ENCODE data around the gene MS4A8. TPM values are rescaled to one million over a fixed set of nuclear protein-coding genes. Genes with fewer than 3 reads are reported as not detected.

Gene MS4A8
- total and polyA plus RNA-seq, 2 of the 4 experiments (the other 2 are of a cell fraction) = not detected

DNA sequence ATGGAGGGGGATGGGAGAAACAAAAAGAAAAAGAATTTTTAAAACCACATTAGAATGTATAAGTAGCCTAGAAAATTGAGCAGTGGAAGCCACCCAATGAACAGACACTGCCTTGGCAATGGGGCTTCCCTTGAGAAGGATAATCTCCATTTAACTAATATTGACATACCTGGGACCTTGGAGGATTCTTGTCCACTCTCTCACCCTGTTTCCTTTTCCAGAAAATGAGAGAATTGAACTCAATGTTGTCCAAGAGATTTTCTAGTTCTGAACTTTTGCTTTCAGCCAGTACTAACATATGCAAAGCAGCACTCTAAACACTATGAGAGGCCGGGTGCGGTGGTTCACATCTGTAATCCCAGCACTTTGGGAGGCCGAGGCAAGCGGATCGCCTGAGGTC is 524 bp downstream of the MS4A8 start:
- Histone ChIP-seq H3K36me3 (ENCODE audit: control insufficient read depth, insufficient read depth, low read length) (no peaks in the 10 kb centered on the region), H3K4me1 (ENCODE audit: control insufficient read depth, insufficient read depth, low read length) (no peaks in the 10 kb centered on the region), H4K20me1 (ENCODE audit: insufficient read depth, low read length) (no peaks in the 10 kb centered on the region), H3K9me3 (ENCODE audit: control insufficient read depth, insufficient read depth, low read length) (no peaks in the 10 kb centered on the region), H4K91ac (ENCODE audit: insufficient read depth, low read depth, low read length) (no peak overlapping the region), H3K27ac (ENCODE audit: insufficient read depth, low read length) (no peak overlapping the region), H3K23ac (ENCODE audit: low read depth, low read length) (no peak overlapping the region), H2AFZ (replicated peaks; ENCODE audit: low read length, poor library complexity) (no peak overlapping the region), H3K27me3 (ENCODE audit: control insufficient read depth, insufficient read depth, low read length) (no peaks in the 10 kb centered on the region), H2BK15ac (ENCODE audit: low read depth, low read length) (no peak overlapping the region), H4K5ac (ENCODE audit: low read depth, low read length) (no peak overlapping the region), H3K4me3 (ENCODE audit: insufficient read depth, low read depth, low read length) (no peak overlapping the region), H2AK5ac (ENCODE audit: low read depth, low read length) (no peak overlapping the region), H3K14ac (replicated peaks; ENCODE audit: low read depth, low read length) (no peak overlapping the region), H2AK9ac (replicated peaks; ENCODE audit: low read depth, low read length, poor library complexity) (no peak overlapping the region), H3K9me1 (ENCODE audit: insufficient read depth, low read length) (no peaks in the 10 kb centered on the region), H3K18ac (ENCODE audit: low read depth, low read length) (no peak overlapping the region), H3K79me1 (ENCODE audit: low read depth in 1 of 2, low read length in 2 of 2) (no peaks in the 10 kb centered on the region), H3K4me2 (ENCODE audit: low read depth, low read length) (no peak overlapping the region), H4K8ac (ENCODE audit: low read depth in 2 of 2, low read length in 2 of 2) (no peak overlapping the region), H2BK5ac (ENCODE audit: low read depth, low read length, poor library complexity, severe bottlenecking) (no peak overlapping the region), H3K9ac (ENCODE audit: low read depth, low read length) (no peak overlapping the region), H3K4ac (ENCODE audit: low read depth, low read length) (no peak overlapping the region), H2BK120ac (ENCODE audit: low read depth, low read length) (no peak overlapping the region), H2BK20ac (ENCODE audit: low read depth, low read length) (no peak overlapping the region), H3K56ac (ENCODE audit: extremely low read depth, insufficient read depth, low read length) (no peak overlapping the region)
- BruUV-seq (replicated peaks) = no TSS peak
- intact Hi-C loops (cut with micrococcal nuclease) (no loop called here), in situ Hi-C loops (cut with MboI; ENCODE audit: low sequenced_read_pairs) (no loop called here), dilution Hi-C loops (cut with HindIII; ENCODE audit: low sequenced_read_pairs, unreplicated experiment) (no loop called here)
- ATAC-seq (ENCODE audit: low read depth) (no peak), DNase-seq (no peak)
- ChIA-PET CTCF (no interaction called here), POLR2A (ENCODE audit: unreplicated experiment) (no interaction called here)
- WGBS, 2 experiments (ENCODE audit: extremely low coverage in 2 of 2, insufficient read length in 1 of 2) = no CpG with 5 or more reads among the region's 5 CpGs
- TF ChIP-seq CHD1 (IDR thresholded peaks at IDR 0.05; ENCODE audit: low read depth, low read length) = no peak
- TF ChIP-seq CEBPB (IDR thresholded peaks at IDR 0.05; ENCODE audit: low read depth, low read length) = no peak
- no peak for TF ChIP-seq RFX5 (IDR thresholded peaks at IDR 0.05; ENCODE audit: low read depth, low read length)
- TF ChIP-seq RAD21 (IDR thresholded peaks at IDR 0.05; ENCODE audit: low read length) = no peak
- TF ChIP-seq MXI1 (IDR thresholded peaks at IDR 0.05; ENCODE audit: borderline replicate concordance, low read depth, low read length) = no peak
- no peak for TF ChIP-seq FOS (IDR thresholded peaks at IDR 0.05; ENCODE audit: low read depth, low read length)
- no peak for TF ChIP-seq MAZ (IDR thresholded peaks at IDR 0.05; ENCODE audit: borderline replicate concordance, low read depth, low read length)
- TF ChIP-seq USF2 (IDR thresholded peaks at IDR 0.05; ENCODE audit: low read depth, low read length) = no peak
- TF ChIP-seq BHLHE40 (IDR thresholded peaks at IDR 0.05; ENCODE audit: low read depth, low read length) = no peak
- no peak for TF ChIP-seq CTCF (conservative IDR thresholded peaks at IDR 0.05; ENCODE audit: low read depth, low read length)
- TF ChIP-seq SMC3 (IDR thresholded peaks at IDR 0.05; ENCODE audit: low read depth, low read length) = no peak
- TF ChIP-seq POLR2A (IDR thresholded peaks at IDR 0.05; ENCODE audit: low read depth, low read length) = no peak
- TF ChIP-seq RCOR1 (IDR thresholded peaks at IDR 0.05; ENCODE audit: insufficient replicate concordance, low read length) = no peak
- no peak for TF ChIP-seq ELK1 (IDR thresholded peaks at IDR 0.05; ENCODE audit: borderline replicate concordance, low read depth, low read length)
- TF ChIP-seq MAFK (IDR thresholded peaks at IDR 0.05; ENCODE audit: low read depth, low read length) = no peak
- no peak for TF ChIP-seq NFE2L2 (IDR thresholded peaks at IDR 0.05; ENCODE audit: low read depth, low read length)

Measured in IMR-90 (cell line).